NT2/D1 (cell line): Measurements from ENCODE around the gene KDM2B.

Experiments
- DNase-seq: peaks from one replicate; pipeline ENCODE4 v3.0.0-alpha.2; 2011; ENCODE audit warnings: low read depth, low spot score
- H3K27me3 ChIP-seq: 2 replicates; pipeline ENCODE4 v1.6.0; 2011; ENCODE audit warnings: mild to moderate bottlenecking; ENCODE audit not compliant: insufficient read length, insufficient read depth
- H3K36me3 ChIP-seq: 2 replicates; pipeline ENCODE4 v1.6.1; 2011; ENCODE audit warnings: mild to moderate bottlenecking, low read length, mixed read lengths; ENCODE audit not compliant: insufficient read depth, insufficient read length
- H3K4me1 ChIP-seq: 2 replicates; pipeline ENCODE4 v1.5.1; 2011; ENCODE audit not compliant: insufficient read depth, insufficient read length
- H3K4me3 ChIP-seq: 2 replicates; pipeline ENCODE4 v1.5.1; 2011; ENCODE audit warnings: low read depth; ENCODE audit not compliant: insufficient read length
- H3K9ac ChIP-seq: 2 replicates; pipeline ENCODE4 v1.6.0; 2011; ENCODE audit warnings: low read depth; ENCODE audit not compliant: insufficient read length
- H3K9me3 ChIP-seq: 2 replicates; pipeline ENCODE4 v1.5.1; 2011; ENCODE audit warnings: mild to moderate bottlenecking, low read length; ENCODE audit not compliant: insufficient read depth
- SUZ12 ChIP-seq: IDR thresholded peaks from 2 replicates; pipeline ENCODE4 v1.6.1; 2011; ENCODE audit not compliant: insufficient read length, insufficient read depth; ENCODE audit errors: extremely low read depth
- YY1 ChIP-seq: IDR thresholded peaks from 2 replicates; pipeline ENCODE4 v1.6.1; 2011; ENCODE audit not compliant: insufficient read length, insufficient read depth
- ZNF274 ChIP-seq: IDR thresholded peaks from 2 replicates; pipeline ENCODE4 v1.6.1; 2011; ENCODE audit warnings: mild to moderate bottlenecking, low read depth, low read length

KDM2B gene

GRCh38 chr12:121383601-121384021 is 197.2 kb downstream of the KDM2B start:
- H3K4me3 ChIP-seq, result no peak overlapping the region
- H3K9me3 ChIP-seq, result no peaks in the 10 kb centered on the region
- H3K9ac ChIP-seq, result no peak overlapping the region
- TF ChIP-seq ZNF274 (no peak), YY1 (no peak), SUZ12 (no peak)
- no peaks in the 10 kb centered on the region for H3K36me3 ChIP-seq
- H3K27me3 ChIP-seq, result no peaks in the 10 kb centered on the region
- peaks cover 5% of the 10 kb centered on the region for H3K4me1 ChIP-seq
- DNase-seq, result no peak

- Histone ChIP-seq H3K4me1 (no peaks in the 10 kb centered on the region), H3K9me3 (0 out of 2 replicates have a peak, but pooled peaks cover 6% of the 10 kb centered on the region), H3K27me3 (no peaks in the 10 kb centered on the region), H3K36me3 (no peaks in the 10 kb centered on the region), H3K4me3 (no peak overlapping the region), H3K9ac (no peak overlapping the region)
- DNase-seq, result no peak
- no peak for TF ChIP-seq YY1
- TF ChIP-seq SUZ12, result no peak
- no peak for TF ChIP-seq ZNF274
These were observed 200.9 kb downstream of the KDM2B start for GRCh38 chr12:121379945-121380344.
